GM19023 (cell line): ENCODE data around the gene PTCD3.

Experiments
- ATAC-seq: cut with Tn5 transposase; IDR thresholded peaks from one replicate; pipeline ENCODE4 v1.9.1; 2021; ENCODE audit warnings: mild to moderate bottlenecking, moderate library complexity; ENCODE audit not compliant: unreplicated experiment

Gene PTCD3

DNA sequence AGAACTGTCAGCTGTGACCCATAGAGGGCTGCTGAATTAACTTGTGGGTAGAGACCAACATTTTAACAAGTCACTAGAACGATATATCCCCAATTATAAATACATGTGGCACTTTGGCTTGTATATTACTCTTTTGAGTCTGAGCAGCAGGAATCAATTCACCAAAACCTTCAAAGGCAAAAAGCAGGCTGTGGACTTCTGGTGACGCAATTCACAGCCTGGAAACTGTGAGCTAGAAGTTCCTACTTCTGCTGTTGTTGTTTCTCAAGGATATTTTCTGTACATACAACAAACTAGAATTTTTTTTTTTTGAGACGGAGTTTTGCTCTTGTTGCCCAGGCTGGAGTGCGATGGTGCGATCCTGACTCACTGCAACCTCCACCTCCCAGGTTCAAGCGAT, 37.3 kb downstream of the PTCD3 start:
- ATAC-seq, result no peak

DNA sequence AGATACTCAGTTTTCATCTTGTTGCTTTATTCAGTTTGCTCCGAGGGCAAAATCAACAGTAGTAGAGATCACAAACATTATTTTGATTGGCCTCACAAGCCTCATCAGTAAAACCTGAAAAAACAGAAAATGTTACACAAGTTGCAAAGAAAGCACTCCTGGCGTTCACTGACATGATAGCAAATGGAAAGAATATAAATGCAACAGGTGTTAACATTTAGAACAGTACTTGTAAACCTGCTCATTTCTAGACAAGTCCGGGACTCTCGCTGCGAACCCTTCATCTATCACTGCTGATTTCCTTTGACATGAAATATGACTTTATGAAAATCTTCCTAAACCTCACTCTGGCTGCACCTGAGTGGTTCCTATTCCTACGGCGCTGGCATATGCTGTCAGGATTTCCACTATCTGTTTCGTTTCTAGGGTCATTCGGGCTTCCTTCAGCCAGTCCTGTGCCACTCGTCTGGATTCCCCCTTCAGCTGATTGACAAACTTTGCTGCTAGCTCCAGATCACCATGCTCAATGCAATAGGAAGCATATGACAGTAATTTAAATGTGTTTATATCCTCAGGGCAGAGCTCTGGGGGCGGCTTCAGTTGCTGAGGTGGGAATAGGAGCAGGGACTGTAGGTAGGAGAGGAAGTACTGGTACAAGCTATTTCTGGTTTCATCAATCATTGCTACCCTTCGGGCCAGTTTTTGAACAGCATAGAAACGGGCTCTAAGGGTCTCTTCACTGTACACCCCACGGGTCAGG, 38.1 kb downstream of the PTCD3 start:
- no peak for ATAC-seq

DNA sequence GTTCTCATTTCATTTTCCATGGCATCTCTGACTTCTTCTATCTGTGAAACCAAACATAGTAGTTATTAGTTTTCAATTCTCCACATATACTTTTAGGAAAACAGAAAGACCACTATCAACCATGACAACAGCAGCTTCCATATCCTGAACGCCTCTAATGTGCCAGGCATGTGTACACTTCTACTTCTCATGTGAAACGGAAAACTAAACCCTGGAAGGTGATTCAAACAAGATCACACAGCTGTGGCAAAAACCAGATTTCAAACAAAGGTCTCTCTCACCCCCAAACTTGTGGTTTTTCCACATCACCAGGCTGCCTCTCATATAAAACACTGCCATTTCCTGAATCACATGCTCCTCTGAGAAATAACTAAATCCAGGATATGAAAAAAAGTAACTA, 41.8 kb downstream of the PTCD3 start:
- ATAC-seq, result no peak

DNA sequence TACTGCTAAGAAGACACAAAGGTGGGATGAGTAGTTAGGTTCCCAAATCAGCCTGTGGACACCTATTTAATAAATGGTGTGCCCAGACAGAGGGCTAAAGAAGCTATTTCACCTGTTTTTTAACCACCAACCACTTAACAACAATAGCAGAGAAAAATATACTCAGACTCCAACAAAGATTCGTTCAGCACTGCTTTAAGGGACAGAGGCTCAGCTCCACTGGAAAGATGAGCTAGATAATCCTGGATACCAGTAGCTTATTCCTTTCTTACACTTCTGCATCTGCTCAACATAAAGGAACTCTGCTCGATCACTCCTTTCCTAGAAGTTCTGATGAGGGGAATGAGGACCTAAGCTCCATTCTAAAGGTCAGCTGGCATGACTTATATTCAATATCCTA, 44.5 kb downstream of the PTCD3 start:
- ATAC-seq, result no peak

DNA sequence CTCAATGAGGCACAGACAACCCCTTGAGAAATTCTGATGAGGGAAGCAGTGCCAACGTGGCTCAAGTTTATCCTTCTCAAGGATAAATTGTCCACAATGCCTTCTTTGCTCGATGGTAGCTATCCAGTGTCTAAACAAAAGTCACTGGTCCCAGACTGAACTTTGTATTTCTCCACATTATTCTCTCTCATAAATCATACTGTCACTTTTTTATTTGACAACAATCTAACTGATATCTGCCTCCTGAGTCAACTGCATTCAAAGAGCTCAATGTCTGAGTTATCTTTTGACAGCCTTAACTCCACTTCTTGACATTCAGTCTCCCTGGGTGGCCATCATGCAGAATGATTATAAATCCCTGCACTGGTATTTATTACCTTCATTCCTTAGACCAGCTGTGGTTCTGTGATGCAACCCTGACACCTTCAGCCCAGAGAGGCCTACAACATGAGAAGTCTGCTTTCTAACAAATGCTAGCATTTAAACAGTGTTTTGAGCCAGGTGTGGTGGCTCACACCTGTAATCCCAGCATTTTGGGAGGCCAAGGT, 51.0 kb downstream of the PTCD3 start:
- no peak for ATAC-seq

DNA sequence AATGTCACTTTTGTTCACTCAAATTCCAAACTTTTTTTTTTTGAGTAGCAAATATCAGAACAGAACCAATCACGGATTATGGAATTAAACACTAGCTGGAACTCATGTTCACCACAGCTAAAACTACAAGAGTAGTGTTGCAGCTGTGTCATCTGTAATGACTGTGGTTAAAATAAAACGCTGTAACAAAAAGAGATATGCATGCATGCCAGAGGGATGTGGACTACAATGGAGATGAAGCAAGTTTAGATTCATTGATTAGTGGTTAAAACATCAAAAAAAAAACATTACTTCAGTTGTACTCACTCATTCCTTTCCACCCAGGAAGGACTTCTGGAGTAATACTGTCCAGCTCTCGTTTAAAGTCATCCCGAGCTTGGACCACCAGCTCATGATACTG, 52.3 kb downstream of the PTCD3 start:
- no peak for ATAC-seq

DNA sequence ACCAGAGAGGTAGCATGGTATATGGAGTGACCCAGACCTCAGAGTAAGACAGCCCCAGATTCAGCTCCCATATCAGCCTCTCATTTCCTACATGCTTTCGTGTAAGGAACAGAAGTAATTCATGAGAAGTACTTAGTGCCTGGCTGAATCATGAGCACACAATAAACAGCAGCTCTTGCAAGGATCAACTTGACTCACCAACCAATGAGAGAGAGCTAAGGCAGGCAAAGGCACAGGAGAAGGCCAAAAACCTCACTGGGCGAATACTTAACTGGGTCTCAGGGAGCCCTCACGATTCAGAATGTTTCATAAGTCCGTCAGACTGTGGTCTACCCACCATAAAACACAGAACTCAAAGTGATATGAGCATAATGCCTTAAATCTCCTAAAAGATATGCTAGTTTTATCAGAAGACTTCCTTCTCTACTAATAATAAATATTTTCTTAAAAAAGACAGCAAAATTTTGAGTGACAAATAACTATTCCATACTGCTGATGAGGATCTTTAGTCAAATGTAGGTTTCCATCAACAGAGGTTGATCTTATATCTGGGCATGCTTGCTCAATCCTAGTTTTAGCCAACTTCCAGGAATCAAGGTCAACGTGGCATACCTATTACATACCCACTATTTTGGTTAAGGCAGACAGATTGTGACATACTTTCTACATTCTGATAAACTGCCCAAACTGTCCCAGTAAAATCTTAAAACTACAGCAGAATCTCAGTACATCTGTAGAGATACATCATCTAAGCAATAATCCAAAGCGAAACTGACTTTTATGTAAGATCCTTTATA, 54.3 kb downstream of the PTCD3 start:
- no peak for ATAC-seq

DNA sequence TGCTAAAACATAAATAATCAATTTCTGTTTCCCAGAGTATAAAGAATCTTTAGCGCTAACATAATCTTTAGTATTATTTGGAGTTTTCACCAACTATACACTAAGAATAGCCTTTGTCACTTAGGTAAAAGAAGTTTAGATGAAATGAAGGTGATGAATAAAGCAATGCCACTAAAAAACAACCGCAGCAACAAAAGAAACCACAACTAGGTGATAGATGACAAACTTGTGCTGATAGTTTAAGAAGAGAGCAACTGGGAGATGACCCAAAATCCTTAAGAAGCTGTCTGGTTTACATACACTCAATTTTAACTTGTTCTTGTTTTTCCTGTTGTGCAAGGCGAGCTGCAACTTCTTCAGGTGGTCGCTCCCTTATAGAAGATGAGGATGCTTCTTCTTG, 64.4 kb downstream of the PTCD3 start:
- no peak for ATAC-seq

DNA sequence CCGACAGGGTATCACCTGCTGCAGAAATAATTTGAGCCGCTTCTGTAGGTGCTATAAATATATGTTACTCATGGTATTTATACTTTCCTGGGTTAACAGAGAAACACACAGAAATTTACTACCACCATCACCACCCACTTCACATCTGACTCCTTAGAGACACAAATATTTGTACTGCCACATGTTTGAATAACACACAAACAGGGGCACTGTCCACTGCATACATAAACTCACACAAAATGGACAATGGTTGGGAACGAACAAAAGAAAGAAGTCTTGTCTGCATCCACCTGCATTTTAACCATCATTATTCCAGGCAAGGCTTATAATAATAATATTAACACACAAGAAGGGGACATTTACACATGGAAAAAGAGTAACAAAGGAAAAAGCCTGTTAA, 65.3 kb downstream of the PTCD3 start:
- ATAC-seq, result no peak

DNA sequence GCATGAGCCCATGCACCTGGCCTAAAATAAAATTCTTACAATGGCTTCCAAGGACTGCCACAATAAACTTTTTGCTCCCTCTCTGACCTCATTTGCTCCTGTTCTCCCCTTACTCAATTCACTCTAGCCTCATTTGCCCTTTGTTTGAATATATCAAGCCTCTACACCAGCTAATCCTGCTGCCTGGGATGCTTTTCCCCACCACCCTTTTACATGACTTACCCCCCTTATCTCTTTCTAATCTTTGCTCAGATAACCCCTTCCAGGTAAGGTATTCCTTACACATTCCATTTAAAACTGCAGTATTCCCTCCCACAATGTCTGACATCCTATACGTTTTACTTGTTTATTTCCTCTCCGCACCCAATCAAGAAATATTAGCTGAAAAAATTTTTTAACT, 66.6 kb downstream of the PTCD3 start:
- no peak for ATAC-seq

DNA sequence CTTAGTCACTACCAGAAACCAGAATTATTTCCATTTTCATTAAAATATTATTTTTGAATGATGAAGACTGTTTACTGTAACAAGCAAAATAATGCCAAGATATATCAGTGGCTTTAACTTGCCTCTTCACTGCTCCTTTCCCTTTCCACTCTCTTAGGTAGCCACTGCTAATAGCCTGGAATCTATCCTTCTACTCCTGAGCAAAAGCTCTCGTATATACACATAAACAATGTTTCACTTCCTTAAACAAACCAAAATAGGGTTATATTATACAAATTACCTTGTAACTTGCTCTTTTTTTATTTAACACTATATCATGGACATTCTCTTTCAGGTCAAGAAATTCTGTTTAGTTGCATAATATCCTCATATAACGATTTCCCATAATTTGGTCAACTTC, 68.4 kb downstream of the PTCD3 start:
- ATAC-seq, result no peak

DNA sequence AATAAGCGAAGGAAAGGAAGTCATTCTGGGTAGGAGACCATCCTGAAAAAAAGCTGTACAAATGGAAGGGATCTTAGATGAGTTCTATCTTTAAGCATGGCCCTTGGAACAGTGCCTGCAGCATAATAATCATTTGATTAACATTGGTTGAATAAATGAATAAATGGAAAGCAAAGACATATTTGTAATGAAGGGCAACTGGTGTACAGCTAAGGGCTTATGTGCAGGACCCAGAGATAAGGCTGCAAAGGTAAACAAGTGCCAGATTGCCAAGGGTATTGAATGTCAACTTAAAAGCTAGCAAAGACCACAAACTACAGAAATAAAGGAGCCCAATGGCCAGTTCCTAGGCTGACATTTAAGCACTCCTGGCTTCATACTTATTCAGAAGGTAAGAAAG, 69.8 kb downstream of the PTCD3 start:
- no peak for ATAC-seq

DNA sequence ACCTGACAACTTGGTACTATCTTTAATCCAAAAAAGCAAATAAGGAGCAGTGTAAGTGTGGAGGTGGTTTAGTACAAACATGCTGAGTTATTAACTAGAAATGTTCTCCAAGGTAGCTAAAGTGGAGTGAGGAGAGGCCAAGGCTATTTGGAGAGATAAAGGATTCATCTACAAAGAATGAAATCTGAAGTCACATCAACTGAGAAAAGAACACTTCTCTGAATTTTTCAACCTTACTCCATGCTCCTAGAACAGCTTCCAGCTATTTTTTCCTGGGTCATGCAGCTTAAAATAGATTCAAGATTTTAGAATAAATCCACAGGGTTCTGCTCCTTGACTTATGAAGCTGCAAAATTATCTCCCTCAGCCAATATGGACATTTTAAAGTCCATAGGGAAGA, 70.6 kb downstream of the PTCD3 start:
- no peak for ATAC-seq

DNA sequence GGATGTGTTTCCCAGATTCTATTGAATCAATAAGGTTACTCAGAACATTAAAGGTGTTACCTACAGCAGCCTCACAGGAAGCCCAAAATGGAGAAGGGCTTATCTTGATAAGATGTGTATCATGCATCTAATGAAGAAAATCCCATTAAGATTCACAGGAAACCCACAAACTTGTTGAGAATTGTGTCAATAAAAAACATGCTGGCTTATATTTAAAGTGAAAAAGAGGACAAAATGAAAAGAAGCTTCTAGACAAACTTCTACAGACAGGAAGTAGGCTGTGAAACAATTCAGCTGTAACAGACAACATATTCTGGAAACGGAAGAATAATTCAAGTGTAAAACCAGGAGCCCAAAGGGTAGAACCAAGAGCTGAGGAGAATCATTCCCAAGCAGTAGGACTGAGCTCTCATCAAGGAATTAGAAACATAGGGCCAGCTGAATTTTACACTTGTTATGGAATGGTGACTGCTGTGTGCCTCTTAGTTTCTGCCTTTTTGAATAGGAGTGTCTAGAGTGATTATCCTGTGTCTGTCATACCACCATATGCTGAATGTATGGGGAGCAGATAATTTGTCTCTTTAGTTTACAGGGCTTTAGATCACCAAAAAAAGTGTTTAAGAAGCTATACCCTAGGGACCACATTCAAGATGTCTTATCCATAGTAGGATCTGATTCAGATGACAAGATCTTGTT, 79.6 kb downstream of the PTCD3 start:
- ATAC-seq, result no peak

DNA sequence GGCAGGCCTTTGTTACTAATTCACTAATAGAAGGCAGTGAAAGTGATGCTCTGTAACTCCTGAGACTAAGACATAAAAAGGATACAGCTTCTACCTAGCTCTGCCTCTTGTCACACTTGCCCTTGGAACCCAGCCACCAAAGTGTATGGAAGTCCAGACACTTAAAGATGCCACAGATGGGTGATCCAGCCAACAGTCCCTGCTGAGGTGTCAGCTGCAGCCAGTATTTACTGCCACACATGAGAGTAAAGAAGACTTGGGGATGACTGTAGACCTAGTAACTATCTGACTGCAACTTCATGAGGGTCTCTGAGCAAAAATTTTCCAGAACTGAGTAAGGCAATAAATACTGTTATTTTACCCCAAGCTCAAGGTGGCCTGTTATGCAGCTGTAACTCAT, 80.4 kb downstream of the PTCD3 start:
- no peak for ATAC-seq

DNA sequence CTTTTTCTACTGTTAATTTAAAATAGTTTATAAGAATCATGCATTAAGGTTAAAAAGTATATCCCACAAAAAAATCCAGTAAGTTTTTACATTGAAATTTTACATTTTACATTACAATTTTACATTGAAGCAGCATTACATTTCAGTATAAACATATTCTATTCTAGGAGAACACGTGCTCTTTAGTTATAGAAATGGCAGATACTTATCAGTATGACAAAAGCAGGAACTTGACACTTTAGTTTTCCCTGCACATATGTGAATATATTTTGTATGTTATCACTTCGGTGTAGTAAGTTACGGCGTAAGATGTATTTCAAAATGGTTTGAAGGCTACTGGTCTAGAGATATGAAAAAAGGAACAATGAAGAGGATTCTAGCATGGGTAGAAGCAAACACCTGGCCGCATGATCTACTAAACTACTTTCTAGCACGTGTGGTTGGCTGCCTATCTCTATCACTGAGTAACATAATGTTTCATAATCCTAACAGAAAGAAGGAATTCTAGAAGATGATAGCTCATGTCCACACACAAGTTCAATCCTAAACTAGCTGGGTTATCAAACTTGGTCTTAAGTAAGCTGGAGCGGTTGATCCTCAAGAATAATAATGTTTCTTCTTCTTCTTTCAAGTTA, 83.9 kb downstream of the PTCD3 start:
- no peak for ATAC-seq
